Activated CD8-positive, alpha-beta T cell treated with anti-CD3 and anti-CD28 coated beads for 36 hours (primary cell): ENCODE measurements around the gene TTC8. TPM values are rescaled to one million over a fixed set of nuclear protein-coding genes. Genes with fewer than 3 reads are reported as not detected.

ENCODE experiments used
- ATAC-seq: fragments of 200-7000 bp; cut with Tn5 transposase; one replicate; pipeline ENCODE4 v1.10.0; 2021; ENCODE audit warnings: mild to moderate bottlenecking, moderate library complexity
- CTCF ChIA-PET: fragments of 350-600 bp; sonication (Branson Sonifier 250); formaldehyde crosslinking; loops from one replicate; lab custom pipeline; 2021; ENCODE audit warnings: antibody characterized with exemption; lab: Charles Lee
- POLR2A ChIA-PET: fragments of 350-600 bp; sonication (Branson Sonifier 250); formaldehyde crosslinking; loops from one replicate; lab custom pipeline; 2021; ENCODE audit warnings: antibody characterized with exemption; lab: Charles Lee
- DNase-seq: peaks from one replicate; pipeline ENCODE4 v3.0.0-alpha.2; 2020
- H3K27ac Mint-ChIP-seq: one replicate; pipeline ENCODE4 v1.8.0; 2021; ENCODE audit warnings: mild to moderate bottlenecking, mixed read lengths
- H3K27me3 Mint-ChIP-seq: one replicate; pipeline ENCODE4 v1.8.0; 2021; ENCODE audit warnings: mixed read lengths
- H3K36me3 Mint-ChIP-seq: one replicate; pipeline ENCODE4 v1.8.0; 2021; ENCODE audit warnings: low read depth, mixed read lengths
- H3K4me1 Mint-ChIP-seq: one replicate; pipeline ENCODE4 v1.8.0; 2021; ENCODE audit warnings: low read depth, mixed read lengths
- H3K4me3 Mint-ChIP-seq: one replicate; pipeline ENCODE4 v1.8.0; 2021; ENCODE audit warnings: mild to moderate bottlenecking, moderate library complexity, mixed read lengths
- H3K9me3 Mint-ChIP-seq: one replicate; pipeline ENCODE4 v1.8.0; 2021; ENCODE audit warnings: mixed read lengths
- intact Hi-C: fragments of 100-400 bp; cut with micrococcal nuclease; formaldehyde crosslinking; loops from one replicate; pipeline ENCODE4 v1.10.0; 2022
- total RNA-seq, 2 experiments: library from RNA; stranded (reverse); gene quantifications; one replicate each; pipeline ENCODE4 v1.2.3, GENCODE V29; 2021
- TF ChIP-seq, protein P1 (sequence below): fragments of 200-600 bp; IDR thresholded peaks from one replicate; pipeline ENCODE4 v1.8.0; 2022; ENCODE audit warnings: antibody characterized with exemption, mild to moderate bottlenecking

TTC8 gene
- total RNA-seq, 2 experiments from 2014 or later, result 2.5 to 4.0 TPM

DNA sequence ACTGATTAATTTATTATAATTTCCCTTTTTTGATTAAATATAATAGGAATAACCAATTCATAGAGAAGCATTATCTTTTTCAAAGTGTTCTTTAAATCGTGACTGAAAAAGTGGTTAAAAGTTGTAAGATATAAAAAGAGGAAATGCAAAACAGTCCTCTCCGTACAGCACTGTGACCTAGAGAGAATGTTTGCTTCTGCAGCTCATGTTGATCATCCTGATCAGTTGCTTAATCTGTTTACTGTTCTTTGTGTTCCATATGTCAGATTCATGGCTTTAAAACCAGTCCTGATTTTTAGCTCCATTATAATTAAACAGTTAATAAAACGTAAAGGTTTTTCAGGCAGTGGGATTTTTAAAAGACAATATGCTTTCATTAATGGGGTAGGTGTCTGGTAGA lies 4.7 kb downstream of the TTC8 start:
- Mint-ChIP-seq H3K36me3 (no peaks in the 10 kb centered on the region), H3K9me3 (no peaks in the 10 kb centered on the region), H3K4me3 (no peak overlapping the region), H3K27me3 (peaks cover 5% of the 10 kb centered on the region), H3K4me1 (peaks cover 9% of the 10 kb centered on the region), H3K27ac (no peak overlapping the region)
- CTCF ChIA-PET, result interaction anchor here (1.3 to 1.7 kb wide), 2 partner anchors 9 to 36 kb away, joined by 3 to 4 read pairs; partner anchors contain the start of gene EML5
- POLR2A ChIA-PET, result no interaction called here
- TF ChIP-seq, protein P1, sequence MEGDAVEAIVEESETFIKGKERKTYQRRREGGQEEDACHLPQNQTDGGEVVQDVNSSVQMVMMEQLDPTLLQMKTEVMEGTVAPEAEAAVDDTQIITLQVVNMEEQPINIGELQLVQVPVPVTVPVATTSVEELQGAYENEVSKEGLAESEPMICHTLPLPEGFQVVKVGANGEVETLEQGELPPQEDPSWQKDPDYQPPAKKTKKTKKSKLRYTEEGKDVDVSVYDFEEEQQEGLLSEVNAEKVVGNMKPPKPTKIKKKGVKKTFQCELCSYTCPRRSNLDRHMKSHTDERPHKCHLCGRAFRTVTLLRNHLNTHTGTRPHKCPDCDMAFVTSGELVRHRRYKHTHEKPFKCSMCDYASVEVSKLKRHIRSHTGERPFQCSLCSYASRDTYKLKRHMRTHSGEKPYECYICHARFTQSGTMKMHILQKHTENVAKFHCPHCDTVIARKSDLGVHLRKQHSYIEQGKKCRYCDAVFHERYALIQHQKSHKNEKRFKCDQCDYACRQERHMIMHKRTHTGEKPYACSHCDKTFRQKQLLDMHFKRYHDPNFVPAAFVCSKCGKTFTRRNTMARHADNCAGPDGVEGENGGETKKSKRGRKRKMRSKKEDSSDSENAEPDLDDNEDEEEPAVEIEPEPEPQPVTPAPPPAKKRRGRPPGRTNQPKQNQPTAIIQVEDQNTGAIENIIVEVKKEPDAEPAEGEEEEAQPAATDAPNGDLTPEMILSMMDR, result no peak
- ATAC-seq (no peak), DNase-seq (no peak)
- intact Hi-C loops, result no loop called here

DNA sequence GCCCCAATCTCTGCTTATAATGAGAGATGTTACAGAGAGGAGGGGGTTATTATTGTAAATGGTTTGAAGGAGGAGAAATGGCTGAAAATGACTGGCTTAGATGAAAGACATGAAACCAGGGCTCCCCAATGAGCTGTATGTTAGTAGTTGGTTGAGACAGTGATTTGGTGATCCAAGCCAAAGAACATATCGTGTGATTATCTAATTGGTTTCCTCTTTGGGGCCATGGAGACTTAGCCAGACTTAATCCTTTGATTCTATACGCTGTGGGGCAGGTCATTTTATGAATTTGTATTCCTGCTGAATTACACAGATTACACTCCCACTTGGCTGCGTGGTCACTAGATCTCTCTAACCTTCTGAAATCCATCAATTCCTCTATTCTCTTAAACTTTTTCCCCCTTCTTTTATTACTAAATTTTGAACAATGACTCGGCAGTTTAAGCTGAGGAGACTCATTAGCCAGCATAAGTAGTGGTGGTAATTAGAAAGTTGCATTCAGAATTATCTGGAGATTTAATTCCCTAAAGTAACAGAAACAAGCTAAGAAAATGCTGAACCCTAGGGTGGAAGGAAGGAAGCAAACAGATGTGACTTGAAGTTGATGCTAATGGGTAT lies 5.3 kb downstream of the TTC8 start:
- DNase-seq (no peak), ATAC-seq (no peak)
- Mint-ChIP-seq H3K4me3 (no peak overlapping the region), H3K4me1 (peaks cover 9% of the 10 kb centered on the region), H3K27me3 (peaks cover 5% of the 10 kb centered on the region), H3K9me3 (no peaks in the 10 kb centered on the region), H3K27ac (no peak overlapping the region), H3K36me3 (no peaks in the 10 kb centered on the region)
- CTCF ChIA-PET, result interaction anchor here (1.3 kb wide), 1 partner anchor 9 kb away, joined by 3 read pairs; no protein-coding TSS in a partner anchor
- TF ChIP-seq, protein P1, result no peak
- intact Hi-C loops, result no loop called here
- POLR2A ChIA-PET, result interaction anchor here (0.7 kb wide), 1 partner anchor 10 kb away, joined by 3 read pairs; no protein-coding TSS in a partner anchor

DNA sequence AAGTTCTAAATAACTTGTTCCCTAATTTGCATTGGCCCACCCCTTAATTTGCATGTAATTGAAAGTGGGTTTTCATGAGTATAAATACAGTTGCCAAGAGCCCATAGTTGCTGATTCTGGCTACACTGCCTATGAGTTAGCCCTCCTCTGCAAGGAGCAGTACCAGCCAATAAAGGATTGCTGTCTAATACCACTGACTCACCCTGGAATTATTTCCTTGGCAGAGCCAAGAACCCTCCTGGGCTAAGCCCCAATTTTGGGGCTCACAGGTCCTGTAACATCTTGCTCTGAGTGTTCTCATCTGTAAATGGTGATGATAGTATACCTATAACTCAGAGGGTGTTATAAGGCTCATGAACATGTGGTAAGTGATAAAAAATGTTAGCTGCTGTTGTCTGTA lies 6.8 kb downstream of the TTC8 start:
- H3K4me1 Mint-ChIP-seq, result peaks cover 3% of the 10 kb centered on the region
- ATAC-seq (no peak), DNase-seq (no peak)
- POLR2A ChIA-PET, result no interaction called here
- intact Hi-C loops, result no loop called here
- TF ChIP-seq, protein P1, result no peak
- CTCF ChIA-PET, result no interaction called here
- H3K27me3 Mint-ChIP-seq, result peaks cover 5% of the 10 kb centered on the region
- no peaks in the 10 kb centered on the region for H3K36me3 Mint-ChIP-seq
- no peaks in the 10 kb centered on the region for H3K9me3 Mint-ChIP-seq
- H3K4me3 Mint-ChIP-seq, result no peak overlapping the region
- no peak overlapping the region for H3K27ac Mint-ChIP-seq

DNA sequence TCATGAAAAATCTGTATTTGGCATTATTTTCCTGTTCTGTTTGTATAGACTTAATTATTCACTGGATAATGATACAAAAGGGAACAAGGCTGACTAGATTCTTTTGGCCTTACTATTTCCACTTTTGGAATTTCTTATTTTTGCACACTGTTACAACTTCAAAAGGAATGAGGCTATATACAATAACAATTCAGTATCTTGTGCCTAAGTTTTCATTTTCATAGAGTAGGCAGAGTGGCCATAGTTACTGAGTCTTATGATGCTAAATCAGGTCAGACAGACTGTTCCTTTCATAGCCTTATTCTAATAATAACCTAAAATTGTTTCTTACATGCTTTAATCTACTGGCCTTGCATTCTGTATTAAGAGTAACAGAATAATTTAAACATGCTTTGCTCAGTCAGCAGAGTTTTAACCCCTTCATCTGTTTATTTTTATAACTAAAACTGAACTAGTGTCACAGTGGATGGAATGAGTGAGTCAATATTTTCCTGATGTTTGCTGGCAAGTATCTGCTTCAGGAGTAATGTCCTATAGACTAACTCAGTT lies 10.5 kb downstream of the TTC8 start:
- no peak overlapping the region for H3K27ac Mint-ChIP-seq
- TF ChIP-seq, protein P1, result no peak
- no peaks in the 10 kb centered on the region for H3K9me3 Mint-ChIP-seq
- ATAC-seq (no peak), DNase-seq (no peak)
- POLR2A ChIA-PET, result no interaction called here
- H3K4me1 Mint-ChIP-seq, result peaks cover 3% of the 10 kb centered on the region
- H3K36me3 Mint-ChIP-seq, result no peaks in the 10 kb centered on the region
- intact Hi-C loops, result no loop called here
- CTCF ChIA-PET, result no interaction called here
- H3K27me3 Mint-ChIP-seq, result peaks cover 8% of the 10 kb centered on the region
- H3K4me3 Mint-ChIP-seq, result no peak overlapping the region

DNA sequence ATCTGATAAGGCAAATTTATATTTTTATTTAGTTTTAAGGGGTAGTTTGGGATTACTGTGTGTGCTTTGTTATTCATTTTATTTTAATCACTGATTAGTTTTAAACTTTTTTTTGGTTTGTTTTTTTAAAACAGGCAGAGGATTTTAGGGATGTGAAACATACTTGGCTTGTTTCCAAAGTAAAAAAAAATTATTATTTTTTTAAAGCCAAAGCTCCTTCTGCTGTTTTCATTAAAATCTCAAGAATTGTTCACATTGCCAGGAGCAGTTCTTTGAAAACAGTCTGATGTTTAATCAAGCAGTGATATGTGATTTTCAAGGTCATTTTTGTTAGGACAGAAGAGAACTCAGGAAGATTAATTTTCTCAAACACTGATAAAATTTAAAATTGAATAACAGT lies 11.2 kb downstream of the TTC8 start:
- Mint-ChIP-seq H3K36me3 (no peaks in the 10 kb centered on the region), H3K4me3 (no peak overlapping the region), H3K27me3 (peaks cover 8% of the 10 kb centered on the region), H3K27ac (no peak overlapping the region), H3K9me3 (no peaks in the 10 kb centered on the region), H3K4me1 (peaks cover 3% of the 10 kb centered on the region)
- no peak for DNase-seq
- ChIA-PET CTCF (no interaction called here), POLR2A (no interaction called here)
- TF ChIP-seq, protein P1, result no peak
- intact Hi-C loops, result no loop called here
- no peak for ATAC-seq
